SK-N-SH treated with all-trans-retinoic acid at 6 μM for 48 hours (cell line): ENCODE results near the gene SCYGR2.

Experiments
- ATAC-seq: fragments of 200-7000 bp; cut with Tn5 transposase; 3 replicates; pipeline ENCODE4 v1.9.1; 2020; ENCODE audit warnings: mild to moderate bottlenecking, moderate library complexity
- ARNTL ChIP-seq: fragments of 450-650 bp; formaldehyde crosslinking; IDR thresholded peaks from 2 replicates; pipeline ENCODE4 v1.5.0; 2020; ENCODE audit warnings: low read depth, mild to moderate bottlenecking, moderate library complexity, borderline replicate concordance
- BACH2 ChIP-seq: fragments of 250-450 bp; sonication (Bioruptor Pico); IDR thresholded peaks from 2 replicates; pipeline ENCODE4 v1.9.0; 2021; ENCODE audit warnings: mild to moderate bottlenecking, borderline replicate concordance
- CSDC2 ChIP-seq: fragments of 250-450 bp; sonication (Bioruptor Pico); IDR thresholded peaks from 2 replicates; pipeline ENCODE4 v1.5.0; 2020; ENCODE audit warnings: mild to moderate bottlenecking, moderate library complexity
- CSRNP3 ChIP-seq: fragments of 250-450 bp; sonication (Bioruptor Pico); IDR thresholded peaks from 2 replicates; pipeline ENCODE4 v1.5.1; 2021; ENCODE audit warnings: mild to moderate bottlenecking, moderate library complexity
- GLIS3 ChIP-seq: fragments of 250-450 bp; sonication (Bioruptor Pico); IDR thresholded peaks from 2 replicates; pipeline ENCODE4 v1.5.0; 2020; ENCODE audit warnings: mild to moderate bottlenecking, moderate library complexity
- ISL1 ChIP-seq: fragments of 250-450 bp; sonication (Bioruptor Pico); IDR thresholded peaks from 2 replicates; pipeline ENCODE4 v2.1.2; 2022; ENCODE audit warnings: mild to moderate bottlenecking, moderate library complexity
- OSR1 ChIP-seq: fragments of 250-450 bp; sonication (Bioruptor Pico); IDR thresholded peaks from 2 replicates; pipeline ENCODE4 v1.8.0; 2022; ENCODE audit warnings: moderate library complexity, mild to moderate bottlenecking, inconsistent platforms
- PATZ1 ChIP-seq: fragments of 250-450 bp; sonication (Bioruptor Pico); IDR thresholded peaks from 2 replicates; pipeline ENCODE4 v1.8.0; 2020; ENCODE audit warnings: mild to moderate bottlenecking, moderate library complexity, borderline replicate concordance
- PPARA ChIP-seq: fragments of 250-450 bp; sonication (Bioruptor Pico); IDR thresholded peaks from 2 replicates; pipeline ENCODE4 v1.5.0; 2020; ENCODE audit warnings: mild to moderate bottlenecking, borderline replicate concordance
- RARB ChIP-seq: fragments of 250-450 bp; sonication (Bioruptor Pico); IDR thresholded peaks from 2 replicates; pipeline ENCODE4 v1.8.0; 2021; ENCODE audit warnings: mild to moderate bottlenecking, moderate library complexity
- TCF4 ChIP-seq: fragments of 250-450 bp; sonication (Bioruptor Pico); IDR thresholded peaks from 2 replicates; pipeline ENCODE4 v1.8.0; 2021; ENCODE audit warnings: mild to moderate bottlenecking, moderate library complexity, borderline replicate concordance
- TOX ChIP-seq: fragments of 250-450 bp; sonication (Bioruptor Pico); IDR thresholded peaks from 2 replicates; pipeline ENCODE4 v1.8.0; 2021; ENCODE audit warnings: mild to moderate bottlenecking, moderate library complexity, borderline replicate concordance
- TSHZ2 ChIP-seq: fragments of 250-450 bp; sonication (Bioruptor Pico); IDR thresholded peaks from 2 replicates; pipeline ENCODE4 v1.5.0; 2020; ENCODE audit warnings: mild to moderate bottlenecking, moderate library complexity
- ZC3H10 ChIP-seq: fragments of 250-450 bp; sonication (Bioruptor Pico); IDR thresholded peaks from 2 replicates; pipeline ENCODE4 v1.5.1; 2021; ENCODE audit warnings: mild to moderate bottlenecking, moderate library complexity
- ZFP3 ChIP-seq: fragments of 250-450 bp; sonication (Bioruptor Pico); IDR thresholded peaks from 2 replicates; pipeline ENCODE4 v1.5.0; 2020; ENCODE audit warnings: mild to moderate bottlenecking, moderate library complexity
- ZFP30 ChIP-seq: fragments of 450-650 bp; formaldehyde crosslinking; IDR thresholded peaks from 2 replicates; pipeline ENCODE4 v1.5.0; 2022; ENCODE audit warnings: mild to moderate bottlenecking, moderate library complexity
- ZNF565 ChIP-seq: fragments of 450-650 bp; formaldehyde crosslinking; conservative IDR thresholded peaks from 2 replicates; pipeline ENCODE4 v1.5.0; 2020; ENCODE audit warnings: low read depth, mild to moderate bottlenecking, moderate library complexity
- ZNF70 ChIP-seq: fragments of 450-650 bp; formaldehyde crosslinking; IDR thresholded peaks from 2 replicates; pipeline ENCODE4 v1.5.0; 2020; ENCODE audit warnings: mild to moderate bottlenecking, moderate library complexity
- ZNF8 ChIP-seq: fragments of 450-650 bp; formaldehyde crosslinking; IDR thresholded peaks from 2 replicates; pipeline ENCODE4 v1.5.0; 2020; ENCODE audit warnings: mild to moderate bottlenecking, moderate library complexity
- TF ChIP-seq, protein P1 (sequence below): fragments of 250-450 bp; sonication (Bioruptor Pico); IDR thresholded peaks from 2 replicates; pipeline ENCODE4 v1.5.1; 2020; ENCODE audit warnings: low read depth, mild to moderate bottlenecking, moderate library complexity
- TF ChIP-seq, protein P2 (sequence below): fragments of 250-450 bp; sonication (Bioruptor Pico); IDR thresholded peaks from 2 replicates; pipeline ENCODE4 v1.8.0; 2021; ENCODE audit warnings: low read depth, mild to moderate bottlenecking, moderate library complexity, borderline replicate concordance

SCYGR2 gene

DNA sequence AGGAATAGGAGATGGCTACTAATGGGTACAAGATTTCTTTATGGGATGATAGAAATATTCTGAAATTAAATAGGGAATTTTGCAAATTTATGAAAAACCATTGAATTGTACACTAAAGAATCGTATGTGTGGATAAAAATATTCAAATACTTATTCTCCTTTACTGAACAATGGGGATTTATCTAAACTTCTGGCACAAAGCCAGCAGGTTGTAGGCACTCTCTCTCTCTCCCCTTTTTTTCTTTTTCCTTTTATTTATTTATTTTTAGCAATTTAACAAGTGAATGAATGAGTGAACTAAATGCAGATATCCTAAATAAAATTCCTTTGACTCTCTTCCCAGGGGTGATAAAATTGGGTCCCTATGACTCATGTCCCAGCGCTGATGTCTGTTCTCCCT, 21.9 kb upstream of the SCYGR2 start:
- TF ChIP-seq ISL1 (CRISPR knock-in tag), result no peak
- no peak for TF ChIP-seq ZFP3 (CRISPR knock-in tag)
- no peak for TF ChIP-seq CSRNP3 (CRISPR knock-in tag)
- TF ChIP-seq ZFP30 (CRISPR knock-in tag), result no peak
- no peak for TF ChIP-seq BACH2
- TF ChIP-seq ZNF565 (CRISPR knock-in tag), result no peak
- TF ChIP-seq TCF4 (CRISPR knock-in tag), result no peak

DNA sequence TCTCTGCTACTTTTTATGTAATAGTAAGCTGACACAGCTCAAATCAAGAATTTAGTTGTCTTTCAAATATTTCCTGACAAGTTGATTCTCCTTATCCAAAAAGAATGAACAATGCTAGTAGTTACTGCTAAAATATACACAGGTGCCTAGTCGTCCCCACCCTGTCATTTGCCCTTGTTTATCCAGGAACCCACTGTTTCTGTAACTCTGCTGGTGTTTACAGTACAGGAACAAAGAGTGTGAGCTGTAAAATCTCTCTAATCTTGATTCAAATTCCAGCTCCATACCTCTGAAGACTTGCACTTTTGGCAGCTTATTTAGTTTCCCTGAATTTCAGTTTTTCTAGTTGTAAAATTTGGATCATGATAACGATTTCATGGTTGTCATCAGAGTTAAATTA, 21.1 kb upstream of the SCYGR2 start:
- ATAC-seq, result no peak
- no peak for TF ChIP-seq PPARA (CRISPR knock-in tag)
- no peak for TF ChIP-seq ZNF8 (CRISPR knock-in tag)
- TF ChIP-seq TOX, result no peak
- TF ChIP-seq, protein P1, sequence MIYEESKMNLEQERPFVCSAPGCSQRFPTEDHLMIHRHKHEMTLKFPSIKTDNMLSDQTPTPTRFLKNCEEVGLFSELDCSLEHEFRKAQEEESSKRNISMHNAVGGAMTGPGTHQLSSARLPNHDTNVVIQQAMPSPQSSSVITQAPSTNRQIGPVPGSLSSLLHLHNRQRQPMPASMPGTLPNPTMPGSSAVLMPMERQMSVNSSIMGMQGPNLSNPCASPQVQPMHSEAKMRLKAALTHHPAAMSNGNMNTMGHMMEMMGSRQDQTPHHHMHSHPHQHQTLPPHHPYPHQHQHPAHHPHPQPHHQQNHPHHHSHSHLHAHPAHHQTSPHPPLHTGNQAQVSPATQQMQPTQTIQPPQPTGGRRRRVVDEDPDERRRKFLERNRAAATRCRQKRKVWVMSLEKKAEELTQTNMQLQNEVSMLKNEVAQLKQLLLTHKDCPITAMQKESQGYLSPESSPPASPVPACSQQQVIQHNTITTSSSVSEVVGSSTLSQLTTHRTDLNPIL, result no peak
- no peak for TF ChIP-seq TCF4 (CRISPR knock-in tag)
- no peak for TF ChIP-seq ISL1 (CRISPR knock-in tag)
- TF ChIP-seq CSDC2 (CRISPR knock-in tag), result no peak
- TF ChIP-seq PATZ1 (CRISPR knock-in tag), result no peak
- TF ChIP-seq CSRNP3 (CRISPR knock-in tag), result no peak
- TF ChIP-seq ZNF70 (CRISPR knock-in tag), result no peak
- TF ChIP-seq ZC3H10, result no peak
- TF ChIP-seq GLIS3 (CRISPR knock-in tag), result no peak
- TF ChIP-seq OSR1 (CRISPR knock-in tag), result no peak
- TF ChIP-seq ZFP3 (CRISPR knock-in tag), result no peak
- TF ChIP-seq, protein P2, sequence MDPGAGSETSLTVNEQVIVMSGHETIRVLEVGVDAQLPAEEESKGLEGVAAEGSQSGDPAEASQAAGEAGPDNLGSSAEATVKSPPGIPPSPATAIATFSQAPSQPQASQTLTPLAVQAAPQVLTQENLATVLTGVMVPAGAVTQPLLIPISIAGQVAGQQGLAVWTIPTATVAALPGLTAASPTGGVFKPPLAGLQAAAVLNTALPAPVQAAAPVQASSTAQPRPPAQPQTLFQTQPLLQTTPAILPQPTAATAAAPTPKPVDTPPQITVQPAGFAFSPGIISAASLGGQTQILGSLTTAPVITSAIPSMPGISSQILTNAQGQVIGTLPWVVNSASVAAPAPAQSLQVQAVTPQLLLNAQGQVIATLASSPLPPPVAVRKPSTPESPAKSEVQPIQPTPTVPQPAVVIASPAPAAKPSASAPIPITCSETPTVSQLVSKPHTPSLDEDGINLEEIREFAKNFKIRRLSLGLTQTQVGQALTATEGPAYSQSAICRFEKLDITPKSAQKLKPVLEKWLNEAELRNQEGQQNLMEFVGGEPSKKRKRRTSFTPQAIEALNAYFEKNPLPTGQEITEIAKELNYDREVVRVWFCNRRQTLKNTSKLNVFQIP, result no peak
- TF ChIP-seq ARNTL (CRISPR knock-in tag), result no peak
- TF ChIP-seq ZNF565 (CRISPR knock-in tag), result no peak
- TF ChIP-seq BACH2, result no peak
- TF ChIP-seq TSHZ2, result no peak
- no peak for TF ChIP-seq ZFP30 (CRISPR knock-in tag)

More for the DNA sequence above, 21.9 kb upstream of the SCYGR2 start:
- ATAC-seq, result no peak

DNA sequence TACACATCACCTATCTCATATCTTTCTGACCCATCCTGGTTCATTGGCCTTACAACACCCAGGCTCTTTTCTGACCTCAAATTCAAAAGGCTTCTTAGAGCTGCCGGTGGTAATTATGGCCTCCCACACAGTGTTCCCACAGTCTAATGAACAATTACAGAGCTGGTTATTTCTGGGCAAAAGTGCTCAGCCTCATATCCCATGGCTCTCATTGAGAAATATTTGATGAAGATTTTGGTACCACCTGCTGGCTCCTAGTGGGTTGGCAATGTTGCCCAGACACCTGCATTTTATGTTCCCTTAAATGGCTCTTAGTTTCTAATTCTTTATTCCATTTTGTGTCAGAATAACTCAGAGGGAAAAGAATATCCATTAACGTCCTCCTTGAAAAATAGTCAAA, 20.1 kb upstream of the SCYGR2 start:
- no peak for ATAC-seq
- no peak for TF ChIP-seq ZFP30 (CRISPR knock-in tag)
- TF ChIP-seq ARNTL (CRISPR knock-in tag), result no peak
- no peak for TF ChIP-seq CSRNP3 (CRISPR knock-in tag)
- no peak for TF ChIP-seq RARB (CRISPR knock-in tag)
- TF ChIP-seq TSHZ2, result no peak
- TF ChIP-seq TOX, result no peak
- TF ChIP-seq OSR1 (CRISPR knock-in tag), result no peak
- TF ChIP-seq, protein P1, result no peak
